Measurements from ENCODE around the gene CHD2. TPM values are rescaled to one million over a fixed set of nuclear protein-coding genes. Genes with fewer than 3 reads are reported as not detected.
A peak's percentile ranks its signal among the peaks of the same experiment; 100 is the strongest.
"Not testable (repeated sequence)": the region's sequence is repeated elsewhere in the genome, so short reads cannot be mapped to it uniquely, and the experiment has no call there.

The CHD2 gene
- total and polyA plus RNA-seq, 9 donors = 53.4 to 71.2 (median 54.8) TPM

- Histone ChIP-seq H3K36me3 (ENCODE audit: control insufficient read depth, insufficient read depth, low read length) (peaks cover 9% of the 10 kb centered on the region), H3K4me3 (ENCODE audit: low read length) (no peak overlapping the region), H3K27ac (ENCODE audit: low read length) (peak overlapping the region; percentile 21), H3K27me3 (ENCODE audit: control insufficient read depth, insufficient read depth, low read length) (no peaks in the 10 kb centered on the region), H3K4me1 (ENCODE audit: control insufficient read depth, insufficient read depth, low read length) (peaks cover 2% of the 10 kb centered on the region), H3K9me3 (replicated peaks; ENCODE audit: control insufficient read depth, low read depth, low read length) (no peaks in the 10 kb centered on the region)
- DNase-seq = no peak
- WGBS (ENCODE audit: insufficient coverage) = 100% methylated on average over 3 of the region's 4 CpGs
Measured at GRCh38 chr15:92915766-92916435, 15.8 kb downstream of the CHD2 start.

- Histone ChIP-seq H3K4me3 (ENCODE audit: low read length) (no peak overlapping the region), H3K9me3 (replicated peaks; ENCODE audit: control insufficient read depth, low read depth, low read length) (no peaks in the 10 kb centered on the region), H3K27ac (ENCODE audit: low read length) (peak overlapping the region; percentile 93), H3K36me3 (ENCODE audit: control insufficient read depth, insufficient read depth, low read length) (peaks cover 13% of the 10 kb centered on the region), H3K4me1 (ENCODE audit: control insufficient read depth, insufficient read depth, low read length) (peaks cover 9% of the 10 kb centered on the region), H3K27me3 (ENCODE audit: control insufficient read depth, insufficient read depth, low read length) (no peaks in the 10 kb centered on the region)
- 0% methylated on average over 1 of the region's 11 CpGs for WGBS (ENCODE audit: insufficient coverage)
- DNase-seq = peak; percentile 98
Measured at GRCh38 chr15:92917598-92918407, 17.7 kb downstream of the CHD2 start.

DNA sequence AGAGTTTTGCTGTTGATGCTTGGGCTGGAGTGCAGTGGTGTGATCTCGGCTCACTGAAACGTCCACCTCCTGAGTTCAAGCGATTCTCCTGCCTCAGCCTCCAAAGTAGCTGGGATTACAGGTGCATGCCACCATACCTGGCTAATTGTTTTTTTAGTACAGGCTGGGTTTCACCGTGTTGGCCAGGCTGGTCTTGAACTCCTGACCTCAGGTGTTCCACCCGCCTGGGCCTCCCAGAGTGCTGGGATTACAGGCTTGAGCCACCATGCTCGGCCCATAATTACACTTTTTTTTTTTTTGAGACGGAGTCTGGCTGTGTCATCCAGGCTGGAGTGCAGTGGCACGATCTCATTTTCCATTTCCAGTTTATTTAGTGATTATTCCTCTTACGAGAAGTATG lies 18.8 kb downstream of the CHD2 start:
- peaks cover 21% of the 10 kb centered on the region for H3K36me3 ChIP-seq (ENCODE audit: control insufficient read depth, insufficient read depth, low read length)
- H3K27me3 ChIP-seq (ENCODE audit: control insufficient read depth, insufficient read depth, low read length); H3K9me3 ChIP-seq (replicated peaks; ENCODE audit: control insufficient read depth, low read depth, low read length); H3K27ac ChIP-seq (ENCODE audit: low read length); H3K4me3 ChIP-seq (ENCODE audit: low read length); H3K4me1 ChIP-seq (ENCODE audit: control insufficient read depth, insufficient read depth, low read length); DNase-seq: not testable (repeated sequence)
- WGBS (ENCODE audit: insufficient coverage) = 87% methylated on average over 3 of the region's 9 CpGs

DNA sequence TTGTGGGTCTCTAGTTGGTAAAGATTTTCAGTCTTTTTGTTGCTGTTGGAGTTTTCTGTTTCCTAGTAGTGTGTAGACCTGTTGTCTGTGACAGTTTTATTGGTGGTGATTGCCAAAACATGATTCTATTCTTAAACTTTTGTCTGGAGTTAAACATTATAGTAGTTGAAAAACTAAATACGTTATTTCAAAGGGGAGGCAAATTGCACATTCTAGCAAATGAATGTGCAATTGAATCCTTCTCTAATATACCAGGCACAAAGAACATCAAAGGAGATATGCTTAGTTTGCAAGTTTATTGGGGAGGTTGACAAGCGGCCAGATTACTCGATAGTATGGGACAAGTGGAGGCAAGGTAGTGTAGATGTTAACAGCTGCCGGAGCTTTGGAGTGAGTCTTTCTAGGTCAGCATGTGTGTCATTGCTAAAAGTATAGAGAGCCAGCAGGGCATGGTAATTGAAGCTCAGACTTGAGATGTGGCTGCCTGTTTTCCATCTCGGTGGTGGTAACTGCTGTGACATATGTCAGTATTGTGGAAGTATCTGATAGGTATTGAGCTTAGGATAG lies 20.6 kb downstream of the CHD2 start:
- WGBS (ENCODE audit: insufficient coverage) = 77% methylated on average over 4 of the region's 5 CpGs
- no peaks in the 10 kb centered on the region for H3K27me3 ChIP-seq (ENCODE audit: control insufficient read depth, insufficient read depth, low read length)
- H3K4me3 ChIP-seq (ENCODE audit: low read length) = no peak overlapping the region
- H3K36me3 ChIP-seq (ENCODE audit: control insufficient read depth, insufficient read depth, low read length) = peaks cover 34% of the 10 kb centered on the region
- no peaks in the 10 kb centered on the region for H3K9me3 ChIP-seq (replicated peaks; ENCODE audit: control insufficient read depth, low read depth, low read length)
- peak overlapping the region; percentile 56 for H3K27ac ChIP-seq (ENCODE audit: low read length)
- H3K4me1 ChIP-seq (ENCODE audit: control insufficient read depth, insufficient read depth, low read length) = peaks cover 9% of the 10 kb centered on the region
- DNase-seq = peak; percentile 46

DNA sequence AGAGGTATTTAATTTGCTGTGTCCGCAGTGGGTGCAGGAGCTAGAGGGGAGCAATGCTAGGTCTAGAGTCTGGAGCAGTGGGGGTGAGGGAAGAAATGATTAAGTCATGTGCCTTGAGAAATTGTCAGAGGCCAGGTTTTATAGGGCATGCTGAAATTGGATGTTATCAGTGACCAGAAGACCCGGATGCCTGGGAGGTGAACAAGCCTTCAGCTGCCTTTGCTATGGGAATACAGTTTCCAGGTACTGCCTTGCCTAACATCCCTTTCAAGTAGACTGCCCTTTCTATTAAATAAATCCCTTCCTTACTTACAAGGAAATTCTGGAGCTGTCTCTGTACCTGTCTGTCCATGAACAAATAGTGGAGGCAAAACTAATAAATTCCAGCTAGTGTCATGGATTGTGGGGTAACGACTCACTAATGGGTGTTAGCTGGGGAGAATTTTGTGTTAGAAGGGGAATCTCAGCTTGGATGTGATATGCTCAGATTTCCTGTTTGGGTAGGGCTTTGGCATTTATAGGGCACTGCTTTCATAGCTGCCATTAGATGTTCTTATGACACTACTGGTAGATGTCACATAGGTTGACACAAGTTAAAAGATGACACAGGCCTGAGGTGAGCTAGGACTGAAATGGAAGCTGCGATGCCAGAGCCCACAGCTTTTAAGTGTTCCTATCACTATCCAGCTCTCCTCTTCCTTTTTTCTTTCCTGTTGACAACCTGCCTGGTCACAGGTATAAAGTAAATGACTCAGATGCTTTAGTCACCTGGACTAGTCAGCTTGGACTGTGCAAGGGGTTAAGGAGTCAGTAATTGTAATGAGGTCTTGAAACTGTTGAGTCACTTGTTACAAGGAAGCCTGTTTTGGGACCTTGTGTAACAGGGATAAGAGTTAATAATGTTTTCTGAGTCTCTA lies 21.3 kb downstream of the CHD2 start:
- Histone ChIP-seq H3K9me3 (replicated peaks; ENCODE audit: control insufficient read depth, low read depth, low read length) (no peaks in the 10 kb centered on the region), H3K27ac (ENCODE audit: low read length) (peak overlapping the region; percentile 56), H3K4me1 (ENCODE audit: control insufficient read depth, insufficient read depth, low read length) (peaks cover 9% of the 10 kb centered on the region), H3K27me3 (ENCODE audit: control insufficient read depth, insufficient read depth, low read length) (no peaks in the 10 kb centered on the region), H3K4me3 (ENCODE audit: low read length) (no peak overlapping the region), H3K36me3 (ENCODE audit: control insufficient read depth, insufficient read depth, low read length) (peaks cover 37% of the 10 kb centered on the region)
- no peak for DNase-seq
- WGBS (ENCODE audit: insufficient coverage) = 84% methylated on average over 2 of the region's 4 CpGs

GRCh38 chr15:92922418-92923002 lies 22.4 kb downstream of the CHD2 start:
- Histone ChIP-seq H3K4me3 (ENCODE audit: low read length) (no peak overlapping the region), H3K36me3 (ENCODE audit: control insufficient read depth, insufficient read depth, low read length) (peaks cover 42% of the 10 kb centered on the region), H3K4me1 (ENCODE audit: control insufficient read depth, insufficient read depth, low read length) (peaks cover 9% of the 10 kb centered on the region), H3K27me3 (ENCODE audit: control insufficient read depth, insufficient read depth, low read length) (no peaks in the 10 kb centered on the region), H3K9me3 (replicated peaks; ENCODE audit: control insufficient read depth, low read depth, low read length) (no peaks in the 10 kb centered on the region), H3K27ac (ENCODE audit: low read length) (no peak overlapping the region)
- DNase-seq = no peak
- WGBS (ENCODE audit: insufficient coverage) = no CpG with 5 or more reads among the region's 5 CpGs

GRCh38 chr15:92924216-92924615 lies 24.1 kb downstream of the CHD2 start:
- H3K4me3 ChIP-seq (ENCODE audit: low read length) = no peak overlapping the region
- no peak overlapping the region for H3K27ac ChIP-seq (ENCODE audit: low read length)
- H3K4me1 ChIP-seq (ENCODE audit: control insufficient read depth, insufficient read depth, low read length) = peaks cover 9% of the 10 kb centered on the region
- peaks cover 52% of the 10 kb centered on the region for H3K36me3 ChIP-seq (ENCODE audit: control insufficient read depth, insufficient read depth, low read length)
- H3K9me3 ChIP-seq (replicated peaks; ENCODE audit: control insufficient read depth, low read depth, low read length) = no peaks in the 10 kb centered on the region
- H3K27me3 ChIP-seq (ENCODE audit: control insufficient read depth, insufficient read depth, low read length) = no peaks in the 10 kb centered on the region
- 60% methylated on average over 1 of the region's 7 CpGs for WGBS (ENCODE audit: insufficient coverage)
- DNase-seq = peak; percentile 62

GRCh38 chr15:92925454-92925853 lies 25.3 kb downstream of the CHD2 start:
- H3K4me3 ChIP-seq (ENCODE audit: low read length) = no peak overlapping the region
- WGBS (ENCODE audit: insufficient coverage) = 100% methylated on average over 1 of the region's 2 CpGs
- no peak overlapping the region for H3K27ac ChIP-seq (ENCODE audit: low read length)
- H3K27me3 ChIP-seq (ENCODE audit: control insufficient read depth, insufficient read depth, low read length) = no peaks in the 10 kb centered on the region
- H3K36me3 ChIP-seq (ENCODE audit: control insufficient read depth, insufficient read depth, low read length) = peaks cover 57% of the 10 kb centered on the region
- H3K9me3 ChIP-seq (replicated peaks; ENCODE audit: control insufficient read depth, low read depth, low read length) = no peaks in the 10 kb centered on the region
- peaks cover 11% of the 10 kb centered on the region for H3K4me1 ChIP-seq (ENCODE audit: control insufficient read depth, insufficient read depth, low read length)
- DNase-seq = no peak

GRCh38 chr15:92928225-92928750 lies 28.2 kb downstream of the CHD2 start:
- Histone ChIP-seq H3K27me3 (ENCODE audit: control insufficient read depth, insufficient read depth, low read length) (no peaks in the 10 kb centered on the region), H3K27ac (ENCODE audit: low read length) (no peak overlapping the region), H3K4me3 (ENCODE audit: low read length) (no peak overlapping the region), H3K4me1 (ENCODE audit: control insufficient read depth, insufficient read depth, low read length) (peaks cover 5% of the 10 kb centered on the region), H3K9me3 (replicated peaks; ENCODE audit: control insufficient read depth, low read depth, low read length) (no peaks in the 10 kb centered on the region), H3K36me3 (ENCODE audit: control insufficient read depth, insufficient read depth, low read length) (peaks cover 57% of the 10 kb centered on the region)
- WGBS (ENCODE audit: insufficient coverage) = no CpG with 5 or more reads among the region's 3 CpGs
- no peak for DNase-seq
